HepG2 (cell line): ENCODE results near the gene RPL37.

Experiments
- CTCF ChIP-seq: sonication (generic); formaldehyde crosslinking; IDR thresholded peaks from 2 replicates; pipeline ENCODE4 v1.5.0; 2020; ENCODE audit warnings: mild to moderate bottlenecking, missing genetic modification reagents, moderate library complexity
- HCFC1 ChIP-seq: fragments of 150-350 bp; IDR thresholded peaks from 2 replicates; pipeline ENCODE4 v1.6.1; 2014; ENCODE audit warnings: low read depth, low read length
- HMG20A ChIP-seq: IDR thresholded peaks from 2 replicates; pipeline ENCODE4 v1.6.1; 2016; ENCODE audit warnings: borderline replicate concordance
- SIN3A ChIP-seq: IDR thresholded peaks from 2 replicates; pipeline ENCODE4 v1.6.1; 2011; ENCODE audit warnings: low read depth, mild to moderate bottlenecking, control low read depth, low read length, borderline replicate concordance
- ZKSCAN1 ChIP-seq: fragments of 150-350 bp; IDR thresholded peaks from 2 replicates; pipeline ENCODE4 v1.6.1; 2014; ENCODE audit warnings: low read length
- ZNF253 ChIP-seq: sonication (generic); formaldehyde crosslinking; IDR thresholded peaks from 2 replicates; pipeline ENCODE4 v1.8.0; 2022; ENCODE audit warnings: mild to moderate bottlenecking, missing genetic modification reagents, borderline replicate concordance
- ZNF274 ChIP-seq: sonication (generic); formaldehyde crosslinking; IDR thresholded peaks from 2 replicates; pipeline ENCODE4 v1.5.1; 2020; ENCODE audit warnings: mild to moderate bottlenecking, missing genetic modification reagents
- ZNF775 ChIP-seq: sonication (generic); formaldehyde crosslinking; IDR thresholded peaks from 2 replicates; pipeline ENCODE4 v1.4.0; 2020; ENCODE audit warnings: missing genetic modification reagents, mild to moderate bottlenecking, moderate library complexity, borderline replicate concordance

- no peak for TF ChIP-seq ZNF775 (CRISPR knock-in tag)
- TF ChIP-seq ZNF274: no peak
- no peak for TF ChIP-seq ZNF253
- no peak for TF ChIP-seq HCFC1
- no peak for TF ChIP-seq ZKSCAN1
- TF ChIP-seq HMG20A (CRISPR knock-in tag): no peak
- TF ChIP-seq SIN3A: no peak
- TF ChIP-seq CTCF (CRISPR knock-in tag): no peak
These were observed 2.7 kb downstream of the RPL37 start for GRCh38 chr5:40832345-40832744.
